BLaER1 treated with 17β-estradiol and CSF1 and Interleukin-3, amounts not matched to agents 10 nM and 100 nM (cell line): ENCODE measurements around the gene ZNF506.
"Not testable (repeated sequence)": the region's sequence is repeated elsewhere in the genome, so short reads cannot be mapped to it uniquely, and the experiment has no call there.

ENCODE experiments used
- H3K27ac ChIP-seq, 11 experiments: shearing (Covaris generic); formaldehyde crosslinking; 2 replicates each; pipeline ENCODE4 v1.8.1; 2022
- H3K27me3 ChIP-seq, 11 experiments: shearing (Covaris generic); formaldehyde crosslinking; 2 replicates each; pipeline ENCODE4 v1.8.1; 2022
- H3K36me3 ChIP-seq, 11 experiments: shearing (Covaris generic); formaldehyde crosslinking; 2 replicates each; pipeline ENCODE4 v1.8.1; 2022
- H3K4me1 ChIP-seq, 10 experiments: shearing (Covaris generic); formaldehyde crosslinking; 2 replicates each; pipeline ENCODE4 v1.8.1; 2022
- H3K4me2 ChIP-seq, 11 experiments: shearing (Covaris generic); formaldehyde crosslinking; 2 replicates each; pipeline ENCODE4 v1.8.1; 2022
- H3K4me3 ChIP-seq, 10 experiments: shearing (Covaris generic); formaldehyde crosslinking; 2 replicates each; pipeline ENCODE4 v1.8.1; 2022
- H3K9ac ChIP-seq, 11 experiments: shearing (Covaris generic); formaldehyde crosslinking; 2 replicates each; pipeline ENCODE4 v1.8.1; 2022
- H3K9me3 ChIP-seq, 11 experiments: shearing (Covaris generic); formaldehyde crosslinking; replicated peaks in 1 of 11; 2 replicates each; pipeline ENCODE4 v1.8.1; 2022
- H4K20me1 ChIP-seq, 11 experiments: shearing (Covaris generic); formaldehyde crosslinking; 2 replicates each; pipeline ENCODE4 v1.8.1; 2022
- Cebpa-rat ChIP-seq, 11 experiments: shearing (Covaris generic); IDR thresholded peaks; 2 replicates each; pipeline ENCODE4 v1.8.1; 2022

ZNF506 gene

GRCh38 chr19:19805480-19805879 lies 16.1 kb downstream of the ZNF506 start:
- Histone ChIP-seq H3K4me3 (peak overlapping the region in 2 of 10 experiments; percentile 11 to 15; a peak in 2 of 20 replicates), H3K27me3 (no peaks in the 10 kb centered on the region), H3K4me2 (no peak overlapping the region), H3K36me3 (peaks cover 80 to 95% (median 91%) of the 10 kb centered on the region in 11 experiments), H3K4me1 (peaks cover 0 to 18% (median 0%) of the 10 kb centered on the region in 10 experiments; a peak in 2 of 20 replicates), H3K9me3 (peaks cover 87 to 93% (median 90%) of the 10 kb centered on the region in 11 experiments), H3K9ac (no peak overlapping the region), H3K27ac (no peak overlapping the region), H4K20me1 (peaks cover 0 to 9% (median 0%) of the 10 kb centered on the region in 11 experiments; a peak in 3 of 22 replicates)
- no peak for TF ChIP-seq Cebpa-rat (IDR thresholded peaks at IDR 0.05)

DNA sequence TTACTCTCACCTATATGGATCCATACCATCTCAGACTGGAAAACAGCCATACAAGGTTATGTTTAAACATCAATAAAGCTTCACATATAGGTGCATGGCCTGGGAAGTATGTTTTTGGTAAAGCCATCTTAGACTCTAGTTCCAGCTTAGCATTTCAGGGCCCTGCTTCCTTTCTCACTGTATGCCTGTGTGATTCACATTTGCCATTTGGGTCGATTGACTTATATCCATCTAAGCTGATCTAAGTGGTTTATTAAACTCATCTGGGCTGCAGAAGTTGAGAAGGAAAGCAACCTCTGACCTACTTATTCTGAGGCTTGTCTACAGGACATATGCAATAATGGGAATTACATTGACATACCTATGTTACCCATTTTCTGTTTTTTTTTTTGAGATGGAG lies 33.5 kb downstream of the ZNF506 start:
- Histone ChIP-seq H3K27me3 (no peaks in the 10 kb centered on the region), H4K20me1 (no peaks in the 10 kb centered on the region; a peak in 3 of 22 replicates), H3K36me3 (peaks cover 83 to 93% (median 91%) of the 10 kb centered on the region in 11 experiments), H3K4me2 (no peak overlapping the region), H3K9ac (no peak overlapping the region), H3K4me1 (no peaks in the 10 kb centered on the region), H3K27ac (no peak overlapping the region), H3K9me3 (peaks cover 44 to 86% (median 69%) of the 10 kb centered on the region in 11 experiments), H3K4me3 (no peak overlapping the region)
- TF ChIP-seq Cebpa-rat (IDR thresholded peaks at IDR 0.05): no peak

- not testable (repeated sequence) for H3K9ac ChIP-seq, H4K20me1 ChIP-seq, H3K4me3 ChIP-seq, H3K27me3 ChIP-seq, H3K4me2 ChIP-seq, H3K4me1 ChIP-seq, H3K27ac ChIP-seq
- Histone ChIP-seq H3K9me3 (peaks cover 46 to 83% (median 62%) of the 10 kb centered on the region in 11 experiments), H3K36me3 (peaks cover 78 to 92% (median 88%) of the 10 kb centered on the region in 11 experiments)
These were observed 36.1 kb downstream of the ZNF506 start for GRCh38 chr19:19785476-19785875.

DNA sequence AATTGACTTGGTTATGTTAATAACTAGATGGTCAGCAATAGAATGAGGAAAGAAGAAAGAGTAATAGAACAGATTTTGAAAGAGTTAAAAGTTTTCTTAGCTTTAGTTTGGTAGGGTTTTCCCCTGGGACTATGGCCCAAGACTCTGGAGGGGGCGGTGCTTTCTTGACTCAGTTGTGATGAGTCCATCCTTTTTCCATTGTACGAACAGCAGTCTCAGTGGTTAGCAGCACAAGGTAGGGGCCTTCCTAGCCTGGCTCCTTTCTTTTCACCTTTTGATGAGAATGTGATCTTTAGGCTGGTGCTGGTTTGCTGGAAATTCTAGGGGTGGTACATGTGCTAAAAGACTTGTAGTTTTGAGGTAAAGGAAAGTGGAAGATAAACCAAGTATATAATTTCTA lies 38.8 kb downstream of the ZNF506 start:
- no peak overlapping the region for H3K27ac ChIP-seq
- peaks cover 55 to 91% (median 78%) of the 10 kb centered on the region in 11 experiments for H3K36me3 ChIP-seq

GRCh38 chr19:19781791-19782190 lies 39.8 kb downstream of the ZNF506 start:
- Histone ChIP-seq H3K9me3 (peaks cover 36 to 75% (median 49%) of the 10 kb centered on the region in 11 experiments), H3K36me3 (peaks cover 45 to 81% (median 68%) of the 10 kb centered on the region in 11 experiments), H3K4me1 (peaks cover 11 to 19% (median 16%) of the 10 kb centered on the region in 10 experiments)
- not testable (repeated sequence) for H3K27ac ChIP-seq, H3K4me2 ChIP-seq, H3K4me3 ChIP-seq, H3K27me3 ChIP-seq, H4K20me1 ChIP-seq, H3K9ac ChIP-seq

More for the DNA sequence above, 38.8 kb downstream of the ZNF506 start:
- H3K27me3 ChIP-seq: no peaks in the 10 kb centered on the region
- H3K4me1 ChIP-seq: peaks cover 3 to 11% (median 8%) of the 10 kb centered on the region in 10 experiments
- H3K9me3 ChIP-seq: peaks cover 43 to 84% (median 56%) of the 10 kb centered on the region in 11 experiments
- H3K4me3 ChIP-seq: no peak overlapping the region
- peaks cover 0 to 9% (median 0%) of the 10 kb centered on the region in 11 experiments; a peak in 5 of 22 replicates for H4K20me1 ChIP-seq
- H3K4me2 ChIP-seq: no peak overlapping the region
- no peak for TF ChIP-seq Cebpa-rat (IDR thresholded peaks at IDR 0.05)
- H3K9ac ChIP-seq: no peak overlapping the region

GRCh38 chr19:19778666-19779065 lies 42.9 kb downstream of the ZNF506 start:
- TF ChIP-seq Cebpa-rat (IDR thresholded peaks at IDR 0.05): no peak
- H3K4me3 ChIP-seq: no peak overlapping the region; a peak in 1 of 20 replicates
- no peaks in the 10 kb centered on the region for H3K27me3 ChIP-seq
- peaks cover 11 to 49% (median 23%) of the 10 kb centered on the region in 11 experiments; a peak in 17 of 22 replicates for H3K9me3 ChIP-seq
- peaks cover 20 to 53% (median 40%) of the 10 kb centered on the region in 11 experiments for H3K36me3 ChIP-seq
- no peak overlapping the region for H3K9ac ChIP-seq
- peak overlapping the region in 7 of 11 experiments; percentile 79 to 98 (median 94); a peak in 10 of 22 replicates for H3K4me2 ChIP-seq
- peaks cover 32 to 41% (median 39%) of the 10 kb centered on the region in 10 experiments for H3K4me1 ChIP-seq
- peaks cover 0 to 9% (median 0%) of the 10 kb centered on the region in 11 experiments; a peak in 3 of 22 replicates for H4K20me1 ChIP-seq
- no peak overlapping the region for H3K27ac ChIP-seq

- H3K4me2 ChIP-seq: peak overlapping the region; percentile 79 to 99 (median 95)
- H3K36me3 ChIP-seq: peaks cover 18 to 48% (median 38%) of the 10 kb centered on the region in 11 experiments
- no peaks in the 10 kb centered on the region for H3K27me3 ChIP-seq
- peaks cover 0 to 9% (median 0%) of the 10 kb centered on the region in 11 experiments; a peak in 3 of 22 replicates for H4K20me1 ChIP-seq
- peak overlapping the region in 5 of 11 experiments; percentile 67 to 78 (median 72); a peak in 3 of 22 replicates for H3K27ac ChIP-seq
- H3K9ac ChIP-seq: peak overlapping the region; percentile 71 to 85 (median 82); a peak in 15 of 22 replicates
- peak overlapping the region; percentile 67 to 81 (median 75) for H3K4me3 ChIP-seq
- peaks cover 11 to 47% (median 22%) of the 10 kb centered on the region in 11 experiments; a peak in 17 of 22 replicates for H3K9me3 ChIP-seq
- H3K4me1 ChIP-seq: peaks cover 32 to 42% (median 39%) of the 10 kb centered on the region in 10 experiments
- TF ChIP-seq Cebpa-rat (IDR thresholded peaks at IDR 0.05): no peak
These were observed 43.9 kb downstream of the ZNF506 start for GRCh38 chr19:19777692-19778091.

DNA sequence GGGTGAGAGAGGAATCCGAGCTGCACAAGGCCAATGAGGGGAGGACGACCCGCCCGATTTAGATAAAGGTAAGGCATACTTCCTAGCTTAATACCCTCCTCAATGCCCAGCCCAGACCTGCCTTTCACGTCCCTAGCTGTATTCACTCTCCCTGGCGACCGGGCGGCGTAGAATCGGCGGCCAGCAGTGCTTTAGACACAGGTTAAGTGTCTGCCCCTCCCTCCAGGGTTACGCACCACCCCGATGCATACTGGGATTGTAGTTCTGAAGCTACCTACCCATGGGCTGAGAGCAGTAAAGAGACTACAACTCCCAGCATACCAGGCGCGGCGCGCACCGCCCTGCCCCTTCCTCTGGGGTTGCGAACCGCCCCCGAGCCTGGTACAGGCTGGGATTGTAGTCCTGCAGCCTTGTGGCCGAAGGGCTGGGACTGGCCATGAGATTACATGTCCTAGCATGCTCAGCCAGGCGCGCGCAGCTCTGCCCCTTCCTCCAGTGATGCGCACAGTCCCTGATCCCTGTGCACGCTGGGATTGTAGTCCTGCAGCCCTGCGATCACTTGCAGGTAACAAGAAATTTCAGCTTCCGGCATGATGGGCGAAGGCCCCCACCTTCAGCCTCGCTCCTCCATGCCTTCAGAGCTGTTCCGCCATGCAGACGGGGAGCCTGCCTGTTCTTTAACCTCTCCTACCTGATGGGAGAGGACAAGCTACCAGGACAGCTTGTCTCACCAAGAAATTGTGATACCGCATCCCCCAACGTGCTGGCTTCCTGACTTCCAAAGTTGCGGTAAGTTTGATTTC lies 45.1 kb downstream of the ZNF506 start:
- Histone ChIP-seq H4K20me1 (peaks cover 0 to 9% (median 0%) of the 10 kb centered on the region in 11 experiments; a peak in 1 of 22 replicates), H3K27ac (peak overlapping the region; percentile 59 to 78 (median 72); a peak in 21 of 22 replicates), H3K9ac (peak overlapping the region; percentile 71 to 85 (median 82)), H3K9me3 (peaks cover 3 to 34% (median 12%) of the 10 kb centered on the region in 11 experiments; a peak in 14 of 22 replicates), H3K36me3 (peaks cover 8 to 36% (median 25%) of the 10 kb centered on the region in 11 experiments; a peak in 21 of 22 replicates), H3K27me3 (no peaks in the 10 kb centered on the region), H3K4me1 (peaks cover 32 to 42% (median 39%) of the 10 kb centered on the region in 10 experiments), H3K4me3 (peak overlapping the region; percentile 67 to 81 (median 75)), H3K4me2 (peak overlapping the region; percentile 90 to 99 (median 95))
- TF ChIP-seq Cebpa-rat (IDR thresholded peaks at IDR 0.05): no peak

GRCh38 chr19:19775891-19776205 lies 45.7 kb downstream of the ZNF506 start:
- Histone ChIP-seq H3K36me3 (peaks cover 3 to 30% (median 21%) of the 10 kb centered on the region in 11 experiments; a peak in 18 of 22 replicates), H3K9me3 (peaks cover 0 to 29% (median 7%) of the 10 kb centered on the region in 11 experiments; a peak in 8 of 22 replicates), H3K9ac (peak overlapping the region; percentile 71 to 84 (median 82)), H3K4me2 (peak overlapping the region; percentile 83 to 98 (median 92)), H3K27ac (peak overlapping the region in 10 of 11 experiments; percentile 25 to 75 (median 70); a peak in 20 of 22 replicates), H3K4me1 (peaks cover 32 to 42% (median 39%) of the 10 kb centered on the region in 10 experiments), H4K20me1 (peaks cover 0 to 9% (median 0%) of the 10 kb centered on the region in 11 experiments; a peak in 1 of 22 replicates), H3K4me3 (peak overlapping the region; percentile 67 to 81 (median 75)), H3K27me3 (no peaks in the 10 kb centered on the region)
- no peak for TF ChIP-seq Cebpa-rat (IDR thresholded peaks at IDR 0.05)
